PC-9 (cell line): ENCODE results near the gene CUEDC2. TPM values are rescaled to one million over a fixed set of nuclear protein-coding genes. Genes with fewer than 3 reads are reported as not detected.
A peak's percentile ranks its signal among the peaks of the same experiment; 100 is the strongest.

Experiments used
- BruUV-seq: library from RNA; stranded (reverse); fragments of 400-500 nt; replicated peaks from 2 replicates; lab custom pipeline; 2021; lab: Mats Ljungman, UMichigan
- CTCF ChIA-PET: fragments of 300-600 bp; sonication (Branson Sonifier 250); formaldehyde crosslinking; loops from one replicate; lab custom pipeline; 2022; ENCODE audit warnings: antibody characterized with exemption; lab: Charles Lee
- POLR2A ChIA-PET: fragments of 300-600 bp; sonication (Branson Sonifier 250); formaldehyde crosslinking; loops from one replicate; lab custom pipeline; 2022; ENCODE audit warnings: antibody characterized with exemption; ENCODE audit not compliant: unreplicated experiment; lab: Charles Lee
- DNase-seq, 2 experiments: peaks; one replicate each; pipeline versions ENCODE4 v3.0.0 to v3.0.0-alpha.2; 2015 to 2022; ENCODE audit warnings: mixed read lengths in 1 of 2
- H2AFZ ChIP-seq: fragments of 200-600 bp; sonication (generic); 2 replicates; pipeline ENCODE4 v1.8.1; 2017; ENCODE audit warnings: antibody characterized with exemption
- H3F3A ChIP-seq: fragments of 200-600 bp; sonication (generic); 2 replicates; pipeline ENCODE4 v1.8.1; 2017; ENCODE audit warnings: antibody characterized with exemption, mild to moderate bottlenecking, low read depth; ENCODE audit not compliant: insufficient read depth
- H3K27ac ChIP-seq: fragments of 200-600 bp; sonication (generic); 2 replicates; pipeline ENCODE4 v1.6.1; 2016; ENCODE audit warnings: mixed run types
- H3K27me3 ChIP-seq: fragments of 200-600 bp; sonication (generic); 2 replicates; pipeline ENCODE4 v1.6.1; 2016; ENCODE audit warnings: low read depth, mixed run types; ENCODE audit not compliant: insufficient read depth
- H3K36me3 ChIP-seq: fragments of 200-600 bp; sonication (generic); 2 replicates; pipeline ENCODE4 v1.6.1; 2016; ENCODE audit warnings: low read depth, mixed run types
- H3K4me1 ChIP-seq: fragments of 200-600 bp; sonication (generic); replicated peaks from 2 replicates; pipeline ENCODE4 v1.6.1; 2016; ENCODE audit warnings: mixed run types; ENCODE audit not compliant: insufficient read depth
- H3K4me2 ChIP-seq: fragments of 200-600 bp; sonication (generic); 2 replicates; pipeline ENCODE4 v1.6.1; 2017; ENCODE audit warnings: mixed run types
- H3K4me3 ChIP-seq: fragments of 200-600 bp; sonication (generic); 2 replicates; pipeline ENCODE4 v1.6.1; 2016; ENCODE audit warnings: mixed run types
- H3K79me2 ChIP-seq: fragments of 200-600 bp; sonication (generic); 2 replicates; pipeline ENCODE4 v1.6.1; 2017; ENCODE audit warnings: low read depth, mixed run types
- H3K9me2 ChIP-seq: fragments of 200-600 bp; sonication (generic); 2 replicates; pipeline ENCODE4 v1.8.1; 2017; ENCODE audit warnings: mild to moderate bottlenecking; ENCODE audit not compliant: insufficient read depth
- H3K9me3 ChIP-seq: fragments of 200-600 bp; sonication (generic); 2 replicates; pipeline ENCODE4 v1.8.1; 2016; ENCODE audit warnings: low read depth; ENCODE audit not compliant: insufficient read depth
- H4K20me1 ChIP-seq: fragments of 200-600 bp; sonication (generic); 2 replicates; pipeline ENCODE4 v1.8.1; 2017; ENCODE audit not compliant: insufficient read depth
- EZH2 ChIP-seq: fragments of 200-600 bp; sonication (generic); IDR thresholded peaks from 2 replicates; pipeline ENCODE4 v1.8.0; 2017; ENCODE audit warnings: antibody characterized with exemption, low read depth
- intact Hi-C: fragments of 100-400 bp; cut with micrococcal nuclease; formaldehyde crosslinking; loops from one replicate; pipeline ENCODE4 v1.10.0; 2022; ENCODE audit not compliant: unreplicated experiment
- total RNA-seq: library from RNA; stranded (reverse); gene quantifications from 2 replicates; pipeline ENCODE4 v1.2.3, GENCODE V29; 2021
- TF ChIP-seq, protein P1 (sequence below): fragments of 200-600 bp; sonication (generic); conservative IDR thresholded peaks from 2 replicates; pipeline ENCODE4 v1.6.1; 2017; ENCODE audit warnings: mixed run types, antibody characterized with exemption, mild to moderate bottlenecking, moderate library complexity

CUEDC2 gene
- total RNA-seq, 1 experiment from 2014 or later: 46.2 TPM

GRCh38 chr10:102453502-102453901 lies 21.1 kb upstream of the CUEDC2 start:
- CTCF ChIA-PET: interaction anchor here (0.7 kb wide), 1 partner anchor 219 kb away, joined by 12 read pairs; no protein-coding TSS in a partner anchor
- intact Hi-C loops: no loop called here
- peaks cover 7% of the 10 kb centered on the region; the same call in 1 of the 2 replicates for H3F3A ChIP-seq
- no peak overlapping the region for H3K4me3 ChIP-seq
- no peak overlapping the region for H2AFZ ChIP-seq
- no peaks in the 10 kb centered on the region for H3K27me3 ChIP-seq
- no peak for DNase-seq
- no peaks in the 10 kb centered on the region for H3K9me3 ChIP-seq
- POLR2A ChIA-PET: interaction anchor here (0.6 kb wide), 1 partner anchor 265 kb away, joined by 4 read pairs; no protein-coding TSS in a partner anchor
- H3K9me2 ChIP-seq: no peaks in the 10 kb centered on the region
- no peaks in the 10 kb centered on the region for H3K36me3 ChIP-seq
- TF ChIP-seq, protein P1, sequence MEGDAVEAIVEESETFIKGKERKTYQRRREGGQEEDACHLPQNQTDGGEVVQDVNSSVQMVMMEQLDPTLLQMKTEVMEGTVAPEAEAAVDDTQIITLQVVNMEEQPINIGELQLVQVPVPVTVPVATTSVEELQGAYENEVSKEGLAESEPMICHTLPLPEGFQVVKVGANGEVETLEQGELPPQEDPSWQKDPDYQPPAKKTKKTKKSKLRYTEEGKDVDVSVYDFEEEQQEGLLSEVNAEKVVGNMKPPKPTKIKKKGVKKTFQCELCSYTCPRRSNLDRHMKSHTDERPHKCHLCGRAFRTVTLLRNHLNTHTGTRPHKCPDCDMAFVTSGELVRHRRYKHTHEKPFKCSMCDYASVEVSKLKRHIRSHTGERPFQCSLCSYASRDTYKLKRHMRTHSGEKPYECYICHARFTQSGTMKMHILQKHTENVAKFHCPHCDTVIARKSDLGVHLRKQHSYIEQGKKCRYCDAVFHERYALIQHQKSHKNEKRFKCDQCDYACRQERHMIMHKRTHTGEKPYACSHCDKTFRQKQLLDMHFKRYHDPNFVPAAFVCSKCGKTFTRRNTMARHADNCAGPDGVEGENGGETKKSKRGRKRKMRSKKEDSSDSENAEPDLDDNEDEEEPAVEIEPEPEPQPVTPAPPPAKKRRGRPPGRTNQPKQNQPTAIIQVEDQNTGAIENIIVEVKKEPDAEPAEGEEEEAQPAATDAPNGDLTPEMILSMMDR: no peak
- TF ChIP-seq EZH2: no peak
- peaks cover 20% of the 10 kb centered on the region for H3K79me2 ChIP-seq
- no peak overlapping the region for H3K27ac ChIP-seq
- no peak overlapping the region for H3K4me2 ChIP-seq
- peaks cover 17% of the 10 kb centered on the region for H3K4me1 ChIP-seq
- no TSS peak for BruUV-seq
- H4K20me1 ChIP-seq: no peaks in the 10 kb centered on the region

DNA sequence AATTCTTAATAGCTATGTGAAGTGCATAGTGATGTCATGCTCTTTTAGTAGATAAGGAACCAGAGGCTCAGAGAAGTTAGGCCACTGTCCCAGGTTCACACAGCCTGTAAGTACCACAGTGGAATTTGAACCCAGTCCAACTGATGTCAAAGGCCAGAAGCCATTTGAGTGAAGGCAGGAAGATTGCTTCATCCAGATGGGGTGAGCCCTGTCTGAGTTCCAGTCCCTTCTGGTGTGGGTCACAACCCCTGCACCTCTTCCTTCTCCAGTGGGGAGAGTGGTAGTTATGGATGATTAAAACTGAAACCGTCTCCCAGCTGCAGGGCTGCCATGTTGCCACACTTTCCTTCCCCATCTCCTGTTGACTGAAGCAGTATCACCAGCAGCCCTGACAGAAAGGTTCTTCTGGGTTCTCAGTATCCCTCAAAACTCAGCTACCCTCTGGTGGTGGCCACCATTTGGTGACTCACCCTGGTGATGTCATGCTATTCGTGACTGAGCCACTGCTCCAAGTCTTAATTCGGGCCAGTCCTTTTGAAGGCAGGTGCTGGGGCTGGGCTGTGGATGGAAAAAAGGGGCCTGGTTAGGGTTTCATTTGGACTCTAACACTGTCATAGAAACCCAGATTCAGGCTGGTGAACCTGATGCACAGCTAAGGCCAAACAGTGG lies 20.4 kb upstream of the CUEDC2 start:
- H3K79me2 ChIP-seq: peaks cover 20% of the 10 kb centered on the region
- no peak overlapping the region for H2AFZ ChIP-seq
- H3K9me2 ChIP-seq: no peaks in the 10 kb centered on the region
- no peaks in the 10 kb centered on the region for H3K36me3 ChIP-seq
- ChIA-PET CTCF (interaction anchor here (0.7 kb wide), 2 partner anchors 57 to 219 kb away, joined by 12 read pairs; partner anchors contain the start of gene NFKB2), POLR2A (interaction anchor here (0.6 kb wide), 1 partner anchor 264 kb away, joined by 4 read pairs; no protein-coding TSS in a partner anchor)
- no peaks in the 10 kb centered on the region for H3K27me3 ChIP-seq
- no TSS peak for BruUV-seq
- intact Hi-C loops: no loop called here
- DNase-seq: peak; percentile 8 to 43
- H3K4me1 ChIP-seq: peaks cover 17% of the 10 kb centered on the region
- H3F3A ChIP-seq: peaks cover 7% of the 10 kb centered on the region; the same call in 1 of the 2 replicates
- TF ChIP-seq EZH2: no peak
- TF ChIP-seq, protein P1: no peak
- H3K9me3 ChIP-seq: no peaks in the 10 kb centered on the region
- H3K4me3 ChIP-seq: no peak overlapping the region
- H4K20me1 ChIP-seq: no peaks in the 10 kb centered on the region
- no peak overlapping the region for H3K27ac ChIP-seq
- 0 out of 2 replicates have a peak overlapping the region, but pooled peaks have one; percentile 7 for H3K4me2 ChIP-seq

DNA sequence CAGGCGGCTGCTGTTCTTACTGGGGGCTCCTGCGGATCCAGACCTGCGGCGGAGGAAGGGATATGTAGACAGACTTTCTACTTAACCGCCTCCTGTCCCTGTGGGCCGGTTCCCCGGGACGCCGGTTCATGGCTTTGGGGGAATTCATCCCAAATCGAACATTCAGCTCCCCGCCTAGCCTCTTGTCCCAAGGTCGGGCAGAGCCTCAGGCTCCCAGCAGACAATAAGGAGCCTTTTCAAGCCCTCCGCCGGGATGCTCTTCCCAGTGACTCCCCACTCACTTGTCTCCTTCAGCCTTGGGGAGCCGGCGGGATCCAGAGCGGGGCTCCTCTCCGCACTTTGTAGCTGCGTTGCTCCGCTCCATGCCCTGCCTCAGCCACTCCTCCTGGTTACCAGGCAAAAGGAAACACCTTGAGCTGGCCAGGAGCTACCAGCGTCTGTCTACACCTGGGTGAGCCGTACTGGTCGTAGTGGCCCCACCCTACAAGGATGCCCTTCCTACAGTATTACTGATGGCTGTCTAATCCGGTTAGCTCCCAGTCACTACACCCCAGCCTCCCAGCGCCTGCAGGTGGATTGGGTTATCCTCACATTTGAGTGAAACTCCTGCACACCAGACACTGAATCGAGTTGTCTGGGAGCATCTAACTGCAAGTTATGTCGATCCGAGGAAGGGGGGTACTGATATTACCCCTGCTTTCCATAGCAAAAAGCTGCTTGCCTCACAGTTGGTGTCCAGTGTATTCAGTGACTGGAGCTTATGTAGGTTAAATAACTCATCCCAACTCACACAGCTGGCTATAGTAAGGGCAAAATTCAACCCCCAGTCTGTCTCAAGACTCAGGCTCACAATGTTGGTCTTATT lies 19.0 kb upstream of the CUEDC2 start, which contains the start of gene C10orf95:
Gene C10orf95 (minus strand): TSS at position 439 of the 865 bp plus-strand sequence. CDS start 450 bp downstream, outside the sequence.
- TF ChIP-seq EZH2: no peak
- TF ChIP-seq, protein P1: no peak
- no peaks in the 10 kb centered on the region for H4K20me1 ChIP-seq
- peaks cover 7% of the 10 kb centered on the region; the same call in 1 of the 2 replicates for H3F3A ChIP-seq
- DNase-seq: peak; percentile 13 to 42
- peaks cover 20% of the 10 kb centered on the region for H3K79me2 ChIP-seq
- H3K4me2 ChIP-seq: peak within 1 kb of the TSS; percentile 78
- no peak within 1 kb of the TSS for H3K27ac ChIP-seq
- ChIA-PET CTCF (no interaction called here), POLR2A (interaction anchor here (0.5 to 0.6 kb wide), 2 partner anchors 10 to 31 kb away, joined by 3 to 10 read pairs; partner anchors contain the start of gene FBXL15)
- H3K27me3 ChIP-seq: no peaks in the 10 kb centered on the region
- no peaks in the 10 kb centered on the region for H3K9me2 ChIP-seq
- no peaks in the 10 kb centered on the region for H3K36me3 ChIP-seq
- peaks cover 17% of the 10 kb centered on the region for H3K4me1 ChIP-seq
- peak within 1 kb of the TSS; percentile 77 for H3K4me3 ChIP-seq
- H2AFZ ChIP-seq: peak within 1 kb of the TSS; percentile 75
- BruUV-seq: no TSS peak
- no peaks in the 10 kb centered on the region for H3K9me3 ChIP-seq
- intact Hi-C loops: no loop called here
